HG02610 (cell line): ENCODE results near the gene ACOX3.

Experiments used
- ATAC-seq: cut with Tn5 transposase; IDR thresholded peaks from one replicate; pipeline ENCODE4 v1.9.1; 2021; ENCODE audit warnings: mild to moderate bottlenecking, moderate library complexity; ENCODE audit not compliant: unreplicated experiment

ACOX3 gene

DNA sequence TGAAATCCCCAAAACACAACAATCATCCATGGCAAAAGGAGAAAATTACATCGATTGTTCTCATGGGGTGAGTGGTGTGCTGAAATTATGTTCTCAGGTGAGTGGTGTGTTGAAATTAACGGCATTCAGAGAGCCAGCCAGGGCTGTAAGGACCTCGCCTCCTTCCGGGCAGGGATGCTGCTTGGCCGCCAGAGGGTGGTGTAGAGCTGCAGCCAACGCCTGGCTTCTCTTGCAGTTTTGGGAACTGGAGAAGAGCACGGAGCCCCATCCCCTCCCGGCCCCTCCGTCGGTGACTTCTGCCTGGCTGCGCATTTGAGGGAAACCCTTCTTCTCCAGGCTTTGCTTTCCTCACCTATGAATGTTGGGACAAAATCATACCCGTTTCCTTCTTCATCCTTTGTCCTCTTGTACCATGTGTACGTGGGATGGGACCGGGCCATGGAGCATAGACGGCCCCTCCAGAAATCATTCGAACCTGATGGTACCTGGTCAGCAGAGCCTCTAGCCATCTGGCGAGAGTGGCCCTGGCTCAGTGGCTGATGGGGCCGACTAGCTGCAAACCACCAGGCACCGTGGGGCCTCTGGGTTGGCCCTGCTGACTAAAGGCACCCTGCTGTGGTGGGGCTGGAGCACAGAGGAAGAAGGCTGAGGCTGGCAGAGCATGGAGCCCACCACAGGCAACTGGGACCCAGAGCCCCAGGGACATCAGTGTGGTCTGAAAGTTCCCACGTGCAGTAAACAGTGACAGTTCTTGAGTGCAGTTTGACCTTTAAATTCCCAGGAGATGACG is 28.4 kb upstream of the ACOX3 start:
- no peak for ATAC-seq

DNA sequence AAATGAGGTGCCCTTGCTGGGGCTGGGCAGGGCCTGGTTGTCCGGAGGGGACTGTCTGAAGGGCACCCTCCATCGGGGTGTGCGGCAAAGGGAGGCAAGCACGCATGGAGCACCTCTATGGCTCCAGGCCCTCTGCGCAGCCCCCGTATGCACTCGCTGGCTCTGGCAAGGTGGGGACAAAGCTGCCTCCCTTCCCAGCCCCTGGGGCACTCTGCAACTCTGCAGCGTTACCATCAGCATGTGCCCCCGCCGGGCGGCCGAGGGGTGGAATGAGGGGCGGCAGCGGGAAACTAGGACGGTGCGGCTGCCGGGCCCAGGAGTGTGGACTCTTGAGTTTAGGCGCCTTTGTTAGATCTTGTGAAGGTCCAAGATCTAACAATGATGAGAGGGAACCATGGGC is 26.5 kb upstream of the ACOX3 start:
- ATAC-seq = no peak

DNA sequence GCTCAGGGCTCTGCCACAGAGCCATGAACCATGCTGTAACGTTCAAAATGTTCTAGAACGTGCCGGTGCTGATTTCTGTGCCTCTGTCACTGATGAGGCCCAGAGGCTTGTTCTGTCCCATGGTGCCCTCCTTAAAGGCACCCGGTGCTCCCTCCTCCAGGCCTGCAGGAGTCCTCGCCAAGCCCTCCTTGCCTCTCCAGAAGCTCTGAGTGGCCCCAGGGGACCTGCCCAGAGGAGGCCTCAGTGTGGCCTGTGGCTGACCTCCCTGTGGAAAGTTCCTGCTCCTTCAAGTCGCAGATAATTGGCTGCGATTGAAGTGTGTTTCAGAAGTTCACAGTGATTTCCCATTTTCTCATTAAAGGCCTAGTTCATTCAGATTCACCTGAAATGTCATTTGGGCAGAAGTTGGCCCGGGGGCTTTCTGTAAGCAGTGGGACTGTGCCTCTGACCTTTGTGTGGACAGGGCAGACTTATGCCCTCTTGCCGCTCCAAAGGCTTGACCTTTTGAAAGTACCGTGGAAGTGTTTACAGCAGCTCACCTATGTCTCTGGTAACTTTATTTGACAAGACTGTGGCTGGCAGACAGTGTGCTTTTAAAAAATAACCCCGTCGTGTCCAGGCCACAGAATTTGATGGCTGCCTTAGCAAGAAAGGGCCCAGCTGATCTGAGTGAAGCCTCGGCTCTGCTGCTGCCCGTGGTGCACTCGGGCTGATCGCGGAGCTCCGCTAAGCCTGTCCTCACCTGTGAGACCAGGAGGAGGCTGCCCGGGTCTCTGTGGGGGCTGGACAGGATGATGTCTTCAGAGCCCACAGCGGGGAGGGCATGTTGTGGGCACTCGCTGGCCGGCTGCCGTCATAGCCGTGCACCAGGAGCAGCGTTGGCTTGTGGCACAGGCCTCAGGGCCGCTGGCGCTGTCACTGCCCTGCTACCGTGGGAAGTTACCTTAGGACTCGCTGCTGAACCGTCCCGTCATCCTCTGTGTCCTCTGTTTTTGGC is 25.4 kb upstream of the ACOX3 start:
- ATAC-seq = no peak

DNA sequence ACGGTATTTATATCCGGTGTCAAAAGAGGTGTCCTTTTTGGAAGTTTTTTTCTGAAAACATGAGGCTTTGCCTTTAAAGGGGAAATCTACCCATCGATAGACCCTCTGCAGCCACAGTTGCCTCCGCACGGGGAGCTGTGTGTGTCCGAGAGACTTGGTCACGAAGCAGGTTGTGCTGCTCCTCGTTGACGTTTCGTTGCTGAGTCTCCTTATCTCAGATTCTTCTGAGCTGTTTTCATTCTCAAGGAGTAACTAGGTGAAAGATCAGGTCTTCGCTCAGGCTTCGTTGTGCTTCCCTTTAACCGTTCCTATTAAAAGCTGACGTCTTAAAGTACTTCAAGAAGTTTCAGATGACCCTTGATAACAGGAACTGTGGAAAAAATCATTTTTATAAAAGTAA is 23.9 kb upstream of the ACOX3 start:
- ATAC-seq = no peak

DNA sequence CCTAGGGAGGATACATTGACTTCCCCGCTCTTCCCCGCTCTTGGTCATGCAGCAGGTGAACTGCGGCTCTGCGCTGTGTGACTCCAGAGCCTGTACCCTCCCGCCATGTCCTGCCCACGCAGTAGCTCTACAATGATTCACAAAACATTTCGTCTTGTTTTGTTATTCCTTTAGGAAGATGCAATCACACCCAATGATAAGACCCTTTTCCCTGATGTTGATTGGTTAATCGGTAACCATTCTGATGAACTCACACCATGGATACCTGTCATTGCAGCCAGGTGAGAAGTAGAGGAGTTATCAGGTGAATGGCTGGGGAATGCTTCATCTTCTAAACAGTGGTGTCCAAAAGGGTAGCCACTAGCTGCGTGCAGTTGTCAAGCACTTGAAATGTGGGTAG is 23.3 kb upstream of the ACOX3 start:
- no peak for ATAC-seq

DNA sequence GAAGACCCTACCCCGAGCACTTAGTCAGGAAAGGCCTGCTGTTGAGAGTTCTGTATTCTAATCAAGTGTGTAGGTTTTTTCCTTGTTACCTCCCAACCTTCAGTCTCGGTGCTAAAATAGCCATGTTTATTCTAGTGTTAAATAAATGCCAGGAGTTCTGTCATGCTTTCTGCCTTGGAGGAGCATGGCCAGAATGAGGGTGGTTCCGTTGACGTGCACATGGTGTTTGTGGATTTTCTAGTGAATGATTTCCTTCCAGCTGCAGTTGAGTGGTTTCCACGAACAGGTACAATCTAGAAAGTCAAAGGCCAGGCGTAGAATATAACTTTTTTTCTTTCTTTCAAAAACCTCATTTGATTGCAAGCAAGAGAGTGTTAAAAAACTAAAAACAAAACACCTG is 21.1 kb upstream of the ACOX3 start:
- no peak for ATAC-seq

DNA sequence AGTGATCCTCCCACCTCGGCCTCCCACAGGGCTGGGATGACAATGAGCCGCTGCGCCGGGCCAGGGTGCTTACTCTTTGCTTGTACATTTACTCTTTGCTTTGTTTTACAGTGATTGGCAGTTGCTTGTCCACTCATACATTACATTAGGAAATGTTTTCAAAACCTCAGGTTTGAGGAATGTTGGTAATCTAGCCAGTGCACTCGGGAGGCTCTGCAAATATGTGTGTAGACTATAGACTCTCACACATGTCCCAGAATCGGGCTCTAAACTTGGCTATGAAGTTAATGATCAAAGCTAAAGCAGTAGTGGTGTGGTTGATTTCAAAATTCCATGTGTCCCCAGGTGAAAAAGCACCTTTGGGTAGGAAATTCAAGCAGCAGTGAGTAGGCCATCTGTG is 20.6 kb upstream of the ACOX3 start:
- ATAC-seq = no peak

DNA sequence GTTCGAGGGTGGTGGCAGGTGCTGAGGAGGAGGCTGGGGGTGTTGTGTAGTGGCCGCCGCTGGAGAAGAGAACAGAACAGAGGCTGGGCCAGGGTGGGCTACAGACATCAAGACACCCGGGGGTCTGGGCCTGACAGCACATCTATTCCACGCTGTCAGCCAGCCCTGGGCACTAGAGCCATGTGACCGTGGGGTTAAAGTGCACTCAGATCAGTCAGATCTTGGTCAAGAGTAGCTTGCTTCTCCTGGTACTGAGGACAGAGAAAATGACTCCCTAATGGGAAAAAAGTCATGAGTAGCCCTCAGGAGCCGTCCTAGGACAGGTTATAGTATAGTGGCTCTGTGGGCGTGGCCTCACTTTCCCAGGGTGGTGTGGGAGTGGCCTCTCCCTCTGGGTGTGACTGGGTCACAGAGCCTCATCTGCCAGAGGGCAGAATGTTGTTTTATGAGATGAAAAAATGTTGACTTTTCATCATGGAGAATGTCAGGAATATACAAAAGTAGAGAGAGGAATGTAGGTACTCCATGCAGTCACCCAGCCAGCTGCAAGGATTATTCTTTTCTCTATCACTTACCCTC is 19.4 kb upstream of the ACOX3 start:
- ATAC-seq = no peak

DNA sequence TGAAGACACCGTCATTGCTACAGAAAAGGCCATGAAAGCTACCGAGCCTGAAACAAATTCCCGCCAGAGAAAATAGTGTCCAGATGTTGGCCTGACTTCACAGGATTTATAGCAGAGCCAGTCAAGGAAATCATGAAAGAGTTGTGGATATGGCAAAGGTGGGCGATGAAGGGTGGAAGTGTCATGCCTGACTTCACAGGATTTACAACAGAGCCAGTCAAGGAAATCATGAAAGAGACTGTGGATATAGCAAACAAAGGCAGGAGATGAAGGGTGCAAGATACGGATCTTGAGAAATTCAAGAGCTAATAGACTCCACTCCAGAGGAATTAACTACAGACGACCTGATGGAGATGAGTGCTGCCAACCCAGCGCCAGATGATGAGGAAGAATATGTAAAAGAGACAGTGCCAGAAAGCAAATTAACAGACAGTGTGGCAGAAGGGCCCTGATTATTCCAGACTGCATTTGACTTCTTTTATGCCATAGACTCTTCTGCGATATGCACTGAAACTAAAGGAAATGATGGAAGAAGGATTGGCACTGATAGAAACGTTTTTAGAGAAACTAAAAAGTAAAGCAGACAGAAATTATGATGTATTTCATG is 17.2 kb upstream of the ACOX3 start:
- ATAC-seq = no peak

DNA sequence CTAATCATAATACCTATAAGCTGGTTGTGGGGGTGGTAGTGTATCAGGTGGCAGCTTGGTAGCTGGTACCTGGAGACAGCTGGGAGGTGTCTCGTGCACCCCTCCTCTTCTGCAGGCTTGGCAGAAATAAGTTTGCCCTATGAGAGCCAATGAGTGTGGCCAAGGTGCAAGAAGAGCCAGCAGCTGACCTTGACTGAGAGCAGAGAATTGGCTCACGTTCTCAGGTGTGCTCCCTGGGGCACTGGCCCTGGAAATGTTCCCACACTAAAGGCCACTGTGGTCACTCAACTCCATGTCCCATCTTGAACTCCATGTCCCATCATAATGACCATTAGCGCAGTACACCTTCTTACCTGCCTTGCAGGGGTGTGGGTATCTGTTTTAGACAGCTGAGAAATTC is 13.4 kb upstream of the ACOX3 start:
- ATAC-seq = no peak

DNA sequence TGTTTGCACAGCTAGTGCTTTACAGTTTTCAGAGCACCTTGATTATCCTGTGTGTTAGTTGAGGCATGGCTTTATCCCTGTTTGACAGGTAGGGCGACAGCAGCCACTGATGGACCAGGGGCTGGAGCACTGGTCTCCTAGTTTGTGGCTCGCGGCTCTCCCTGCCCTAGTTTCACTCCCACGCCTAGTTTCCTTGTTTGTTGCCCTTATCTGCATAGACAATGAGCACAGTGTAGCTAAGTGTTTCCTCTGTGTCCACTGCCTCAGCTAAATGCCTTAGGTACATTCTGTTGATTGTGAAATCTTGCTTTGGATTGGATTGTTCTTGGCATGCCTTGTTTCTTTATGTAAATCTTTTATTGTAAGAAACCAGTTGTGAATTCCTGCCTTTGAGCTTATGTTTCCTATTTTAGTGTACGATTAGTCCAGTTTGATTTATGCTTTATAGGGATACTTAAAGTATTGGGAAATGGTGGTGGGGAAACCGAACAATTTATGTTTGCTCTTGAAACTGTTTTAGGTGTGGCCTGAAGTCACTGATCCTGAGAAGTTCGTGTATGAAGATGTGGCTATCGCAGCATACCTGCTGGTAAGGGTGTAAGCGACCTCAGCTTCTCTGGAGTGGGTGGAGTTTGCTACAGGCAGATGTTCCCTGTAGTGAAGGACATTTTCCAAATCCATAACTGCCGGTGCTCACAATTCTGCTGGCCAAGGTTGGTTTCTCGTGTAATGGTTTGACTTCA is 11.1 kb upstream of the ACOX3 start:
- no peak for ATAC-seq

DNA sequence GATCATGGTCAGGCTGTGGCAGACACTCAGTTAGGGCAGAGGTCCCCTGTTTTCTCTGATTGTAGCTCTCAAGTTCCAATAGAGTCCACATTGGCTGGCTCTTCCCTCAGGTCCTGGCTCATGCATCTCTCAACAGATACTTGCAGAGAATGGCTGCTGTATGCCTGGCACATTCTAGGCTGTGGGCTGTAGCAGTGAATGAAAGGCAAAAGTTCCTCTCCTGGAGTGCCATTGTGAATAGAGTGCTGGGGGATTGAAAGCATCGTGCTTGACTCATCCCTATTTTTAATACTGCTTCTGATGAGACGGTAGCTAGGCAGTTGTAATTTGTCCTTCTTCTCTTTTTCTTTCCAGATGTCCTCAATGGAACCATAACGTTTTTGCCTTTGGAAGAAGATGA is 5.6 kb upstream of the ACOX3 start:
- no peak for ATAC-seq

DNA sequence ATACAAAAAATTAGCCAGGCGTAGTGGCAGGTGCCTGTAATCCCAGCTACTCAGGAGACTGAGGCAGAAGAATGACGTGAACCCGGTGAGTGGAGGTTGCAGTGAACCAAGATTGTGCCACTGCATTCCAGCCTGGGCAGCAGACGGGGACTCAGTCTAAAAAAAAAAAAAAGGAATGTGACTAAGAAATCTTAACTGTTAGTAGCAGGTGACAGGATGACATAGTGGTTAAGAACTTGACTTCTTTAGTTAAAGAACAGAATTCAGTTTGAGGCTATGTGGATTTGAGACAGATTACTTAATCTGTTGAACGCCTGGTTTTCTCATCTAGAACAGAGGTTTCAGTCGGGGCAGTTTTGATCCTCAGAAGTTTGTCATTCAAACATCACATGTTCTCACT is 3.3 kb upstream of the ACOX3 start:
- ATAC-seq = no peak

DNA sequence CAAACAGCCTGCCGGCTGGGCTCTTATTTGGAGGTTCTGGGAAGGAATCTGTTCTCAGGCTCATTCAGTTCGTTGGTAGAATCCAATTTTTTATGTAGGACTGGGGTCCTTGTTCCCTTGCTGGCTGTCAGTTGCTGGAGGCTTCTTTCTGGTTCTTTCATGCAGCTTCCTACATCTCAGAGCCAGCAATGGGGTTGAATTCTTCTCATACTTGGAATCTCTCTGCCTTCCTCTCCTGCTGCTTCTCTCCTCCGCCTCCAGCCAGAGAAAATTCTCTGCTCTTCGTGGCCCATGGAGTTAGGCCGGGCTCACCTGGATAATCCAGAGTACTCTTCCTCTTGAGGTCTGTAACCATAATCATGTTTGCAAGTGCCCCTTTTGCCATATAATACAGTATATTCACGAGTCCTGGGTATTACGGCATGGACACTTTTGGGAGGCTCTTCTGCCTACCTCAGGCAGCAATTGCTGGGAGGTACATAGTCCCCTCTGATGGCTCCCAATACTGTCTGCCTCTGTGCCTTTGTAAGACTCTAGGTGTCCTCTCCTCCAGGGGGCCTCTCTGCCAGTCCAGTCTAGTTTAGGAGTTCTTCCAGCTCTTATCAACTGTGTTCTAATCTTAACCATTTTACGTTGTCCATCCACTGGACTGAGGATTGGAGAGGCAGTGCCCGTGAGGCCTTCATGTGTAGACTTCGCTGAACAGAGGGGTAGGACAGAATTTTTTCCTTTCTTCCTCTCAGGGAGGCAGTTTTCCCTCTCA is 2.3 kb upstream of the ACOX3 start:
- ATAC-seq = no peak

DNA sequence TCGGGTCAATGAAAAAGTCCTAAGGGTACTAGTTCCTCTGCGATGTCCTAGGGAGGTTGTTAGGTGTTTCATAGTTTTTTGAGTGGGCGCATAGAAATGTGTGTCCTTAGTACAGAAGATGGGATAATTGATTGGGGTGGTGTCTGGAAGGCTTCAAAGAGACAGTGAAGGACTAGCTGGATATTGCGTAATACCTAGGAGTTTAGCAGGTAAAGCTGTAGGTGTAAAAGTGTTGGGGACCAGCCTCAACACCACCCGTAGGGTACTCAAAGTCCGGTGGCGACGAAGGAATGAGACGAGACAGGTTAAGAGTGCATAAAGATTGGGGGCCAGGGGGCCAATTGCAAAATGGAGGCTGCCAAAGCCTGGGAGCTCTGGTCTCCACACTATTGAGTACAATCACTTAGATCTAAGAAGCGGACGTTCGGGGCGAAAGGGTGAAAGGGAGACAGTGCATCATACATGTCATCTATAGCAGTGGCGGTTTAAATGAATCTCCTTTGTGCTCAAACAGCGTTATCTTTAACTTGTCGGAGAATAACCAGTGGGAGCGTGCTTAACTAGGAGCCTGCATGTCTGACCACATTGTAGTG is 1.1 kb upstream of the ACOX3 start:
- no peak for ATAC-seq

DNA sequence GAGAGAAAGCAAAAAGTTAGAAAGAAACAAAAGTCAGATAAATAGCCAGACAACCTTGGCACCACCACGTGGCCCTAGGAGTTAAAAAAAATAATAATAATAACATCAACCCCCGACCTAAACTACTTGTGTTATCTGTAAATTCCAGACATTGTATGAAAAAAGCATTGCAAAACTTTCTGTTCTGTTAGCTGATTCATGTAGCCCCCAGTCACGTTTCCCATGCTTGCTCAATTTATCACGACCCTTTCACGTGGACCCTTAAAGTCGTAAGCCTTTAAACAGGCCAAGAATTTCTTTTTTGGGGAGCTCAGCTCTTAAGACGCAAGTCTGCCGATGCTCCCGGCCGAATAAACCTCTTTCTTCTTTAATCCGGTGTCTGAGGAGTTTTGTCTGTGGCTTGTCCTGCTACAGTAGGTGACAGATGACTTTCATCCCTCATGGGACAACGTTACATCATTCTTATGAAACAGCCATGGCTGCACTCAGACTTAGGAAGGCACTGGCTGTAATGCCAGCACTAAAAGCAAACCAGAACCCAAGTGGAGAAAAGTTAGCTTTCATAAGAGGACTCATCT is 520 bp downstream of the ACOX3 start:
- peak; percentile 32 for ATAC-seq

DNA sequence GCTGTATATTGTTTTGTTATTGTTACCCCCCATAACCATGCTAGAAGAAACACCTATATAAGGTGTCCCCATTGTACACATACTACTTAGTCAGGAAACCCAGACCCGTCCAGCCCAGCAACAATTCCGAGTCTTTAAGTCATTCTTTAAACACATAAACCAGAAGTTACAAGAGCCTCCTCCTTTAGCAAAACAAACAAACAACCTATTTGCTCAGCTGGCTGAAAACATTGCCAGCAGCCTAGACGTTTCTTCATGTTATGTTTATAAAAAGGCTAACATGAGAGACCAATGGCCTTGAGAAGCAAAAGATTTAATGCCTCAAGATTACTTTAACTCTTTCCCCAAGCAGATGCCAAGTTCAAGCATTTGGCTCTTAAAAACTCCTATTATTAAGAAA is 1.4 kb downstream of the ACOX3 start:
- no peak for ATAC-seq

DNA sequence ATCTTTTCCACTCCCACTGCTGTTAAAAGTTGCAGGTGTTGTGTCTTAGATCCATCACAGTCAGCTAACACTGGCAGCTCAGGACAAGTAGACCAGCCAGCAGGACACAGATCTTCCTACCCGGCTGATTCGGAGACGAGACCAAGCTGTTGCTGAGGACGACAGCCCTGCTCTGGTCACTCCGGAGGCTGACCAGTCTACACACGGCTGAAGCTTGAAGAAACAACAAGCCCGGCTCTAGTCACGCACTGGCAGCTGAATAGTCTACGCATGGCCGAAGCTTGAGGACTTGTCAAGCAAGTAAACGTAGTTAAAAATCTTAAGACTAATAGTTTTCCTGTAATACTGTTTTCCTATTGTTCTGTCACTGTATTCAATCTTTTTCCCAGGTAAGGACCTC is 1.8 kb downstream of the ACOX3 start:
- no peak for ATAC-seq

DNA sequence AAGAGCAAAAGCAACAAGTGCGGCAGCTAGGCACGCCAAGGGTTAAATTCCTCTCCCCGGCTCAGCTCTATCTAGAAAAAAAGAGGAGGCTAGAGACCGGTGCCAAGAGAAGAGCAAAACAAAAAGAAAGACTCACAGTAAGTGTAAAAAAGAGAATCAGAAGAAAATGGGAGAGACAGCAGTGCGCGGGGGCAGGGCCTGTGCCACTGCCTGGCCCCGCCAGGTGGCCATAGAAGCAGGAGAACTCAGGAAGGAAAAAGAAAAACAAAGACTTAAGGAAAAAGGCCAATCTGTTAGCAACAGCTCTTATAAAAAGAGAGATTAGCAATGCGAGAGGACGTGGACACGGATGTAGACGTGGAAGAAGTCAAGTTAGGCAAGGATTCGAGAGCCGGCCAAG is 3.2 kb downstream of the ACOX3 start:
- ATAC-seq = no peak
